HG03064 (cell line): ENCODE measurements around the gene MXRA7.
"Not testable (repeated sequence)": the region's sequence is repeated elsewhere in the genome, so short reads cannot be mapped to it uniquely, and the experiment has no call there.

ENCODE experiments used
- ATAC-seq: cut with Tn5 transposase; IDR thresholded peaks from one replicate; pipeline ENCODE4 v1.9.1; 2021; ENCODE audit warnings: low read depth; ENCODE audit not compliant: unreplicated experiment

The MXRA7 gene, protein sequence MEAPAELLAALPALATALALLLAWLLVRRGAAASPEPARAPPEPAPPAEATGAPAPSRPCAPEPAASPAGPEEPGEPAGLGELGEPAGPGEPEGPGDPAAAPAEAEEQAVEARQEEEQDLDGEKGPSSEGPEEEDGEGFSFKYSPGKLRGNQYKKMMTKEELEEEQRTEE

DNA sequence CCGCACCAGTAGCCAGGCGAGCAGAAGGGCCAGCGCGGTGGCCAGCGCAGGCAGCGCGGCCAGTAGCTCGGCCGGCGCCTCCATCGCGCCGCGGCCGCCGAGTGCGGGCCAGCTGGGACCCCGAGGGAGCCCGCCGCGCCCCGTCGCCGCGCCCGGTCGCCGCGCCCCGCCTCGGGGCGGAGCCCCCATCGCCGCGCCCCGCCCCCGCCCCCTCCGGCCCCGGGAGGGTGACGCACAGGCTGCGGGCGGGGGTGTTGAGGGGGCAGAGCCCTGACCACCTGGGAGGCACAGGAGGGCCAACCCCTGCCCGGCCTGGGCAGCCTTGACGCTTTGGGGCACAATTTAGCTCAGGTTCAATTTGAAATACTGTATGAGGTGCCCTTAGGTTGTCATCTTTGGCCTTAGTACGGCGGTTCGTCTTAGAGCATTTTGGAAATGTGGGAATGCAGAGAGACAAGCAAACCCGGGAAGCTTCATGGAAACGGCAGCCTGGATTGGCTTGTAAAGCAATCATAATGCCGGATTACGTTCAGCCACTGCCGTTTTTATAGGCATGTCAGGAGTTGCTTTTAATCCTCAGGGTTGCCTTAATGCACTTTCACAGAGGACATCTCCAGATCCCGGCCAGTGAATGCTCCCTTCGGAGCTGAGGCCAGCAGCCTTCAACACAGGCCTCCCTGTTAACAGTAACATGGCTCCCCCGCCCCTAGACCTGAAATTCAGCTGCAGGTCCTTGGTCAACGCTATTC lies at the start of gene MXRA7:
Gene MXRA7, minus strand, starts transcription at position 103 of the 749 bp plus-strand sequence. Its CDS starts 19 bp downstream, at position 84.
- no peak for ATAC-seq

DNA sequence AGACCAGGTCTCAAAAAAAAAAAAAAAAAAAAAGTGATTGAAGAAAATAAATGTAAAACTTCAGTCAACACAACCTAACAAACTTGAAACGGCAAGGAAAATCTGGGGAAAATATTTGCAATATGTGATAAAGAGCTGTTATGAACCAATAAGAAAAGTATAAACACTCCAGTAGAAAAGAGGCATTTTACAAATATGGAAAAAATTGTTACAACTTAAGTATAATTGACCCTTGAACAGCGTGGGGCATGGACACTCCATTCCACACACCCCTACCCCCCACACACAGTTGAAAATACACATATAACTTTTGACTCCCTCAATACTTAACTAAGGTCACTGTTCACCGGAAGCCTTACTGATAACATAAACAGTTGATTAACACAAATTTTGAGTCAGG lies 47.8 kb upstream of the MXRA7 start:
- no peak for ATAC-seq

DNA sequence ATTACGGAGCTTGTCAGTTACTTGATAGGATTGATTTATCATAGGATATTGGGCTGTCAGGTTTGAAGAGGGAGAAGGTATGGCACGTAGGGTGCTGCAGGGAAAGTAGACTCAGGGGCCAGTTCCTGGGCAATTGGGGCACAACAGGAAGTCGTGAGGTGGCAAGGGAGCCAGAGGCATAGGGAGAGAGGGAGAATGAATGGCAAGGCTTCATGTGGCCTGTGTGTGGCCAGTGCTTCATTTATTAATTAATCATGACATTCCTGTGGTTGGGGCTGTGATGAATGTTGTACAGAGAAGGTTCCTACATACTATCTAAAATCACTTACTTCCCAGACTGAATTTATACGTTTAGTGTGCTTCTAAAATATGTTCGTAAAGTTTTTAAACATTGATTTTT lies 46.5 kb upstream of the MXRA7 start:
- no peak for ATAC-seq

DNA sequence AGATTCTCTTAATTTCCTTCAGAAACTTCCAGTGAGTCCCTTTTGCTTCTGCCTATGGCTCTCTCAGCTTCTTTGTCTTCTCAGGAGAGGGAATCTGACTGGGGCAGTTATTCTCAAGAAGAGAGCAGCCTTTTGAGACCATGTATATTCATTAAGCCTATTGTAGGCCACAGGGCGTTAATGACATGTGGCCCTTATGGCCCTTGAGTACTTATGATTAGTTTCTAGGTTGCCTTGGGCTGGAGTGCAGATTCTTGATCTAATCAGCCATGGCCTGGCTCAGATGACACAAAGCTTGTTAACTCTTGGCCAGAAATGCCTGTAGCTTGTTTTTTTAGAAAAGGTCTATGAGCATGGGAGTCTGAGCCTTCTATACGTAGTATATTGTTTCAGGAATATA lies 44.5 kb upstream of the MXRA7 start:
- no peak for ATAC-seq

DNA sequence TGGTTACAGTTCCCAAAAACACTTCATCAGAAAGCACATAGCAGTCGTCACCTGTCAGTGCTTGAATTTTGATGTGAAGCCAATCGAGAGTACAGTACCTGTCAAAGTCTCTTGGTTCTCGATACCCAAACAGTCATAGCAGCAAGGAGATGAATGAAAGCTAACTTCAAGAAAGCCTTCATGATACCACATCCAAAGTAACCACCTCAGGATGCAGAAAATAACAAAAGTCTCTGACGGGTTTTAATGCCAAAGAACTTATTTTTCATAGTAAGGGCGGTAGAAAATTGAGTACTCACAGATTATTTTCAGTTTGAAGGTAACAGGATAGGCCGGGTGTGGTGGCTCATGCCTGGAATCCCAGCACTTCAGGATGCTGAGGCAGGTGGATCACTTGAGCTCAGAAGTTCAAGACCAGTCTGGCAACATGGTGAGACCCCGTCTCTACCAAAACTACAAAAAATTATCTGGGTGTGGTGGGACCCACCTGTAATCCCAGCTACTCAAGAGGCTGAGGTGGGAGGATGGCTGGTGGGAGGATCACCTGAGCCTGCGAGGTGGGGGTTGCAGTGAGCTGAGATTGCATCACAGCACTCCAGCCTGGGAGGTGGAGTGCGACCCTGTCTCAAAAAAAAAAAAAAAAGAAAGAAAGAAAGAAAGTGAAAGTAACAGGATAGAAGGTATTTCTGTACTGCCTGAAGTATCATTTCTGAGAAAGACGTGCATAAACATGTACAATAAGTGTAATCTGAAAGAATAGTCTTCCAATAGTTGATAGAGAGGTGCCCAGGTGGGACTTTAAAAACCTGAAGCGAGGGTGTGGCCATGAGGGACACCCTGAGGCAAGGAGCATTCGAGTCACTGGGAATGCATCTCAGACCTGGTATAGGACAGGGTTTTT lies 42.5 kb upstream of the MXRA7 start:
- ATAC-seq: no peak

DNA sequence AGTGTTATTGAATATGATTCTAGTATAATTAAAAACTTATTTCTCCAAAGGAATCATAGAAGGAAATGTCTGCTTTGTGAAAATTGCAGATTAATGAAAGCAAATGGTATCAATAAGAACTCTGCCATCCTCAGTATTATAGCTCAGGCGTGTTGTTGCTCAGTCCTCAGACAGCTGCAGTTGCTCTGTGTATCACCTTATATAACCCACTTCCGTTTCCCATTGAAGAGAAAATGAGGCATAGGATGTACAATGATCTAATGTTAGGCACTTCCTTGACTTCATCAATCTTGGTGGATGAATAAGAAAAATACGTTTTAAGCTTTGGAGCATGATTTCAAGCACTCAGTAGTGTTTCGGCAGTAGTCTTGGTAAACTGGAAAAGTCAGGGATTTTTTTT lies 41.2 kb upstream of the MXRA7 start:
- no peak for ATAC-seq

DNA sequence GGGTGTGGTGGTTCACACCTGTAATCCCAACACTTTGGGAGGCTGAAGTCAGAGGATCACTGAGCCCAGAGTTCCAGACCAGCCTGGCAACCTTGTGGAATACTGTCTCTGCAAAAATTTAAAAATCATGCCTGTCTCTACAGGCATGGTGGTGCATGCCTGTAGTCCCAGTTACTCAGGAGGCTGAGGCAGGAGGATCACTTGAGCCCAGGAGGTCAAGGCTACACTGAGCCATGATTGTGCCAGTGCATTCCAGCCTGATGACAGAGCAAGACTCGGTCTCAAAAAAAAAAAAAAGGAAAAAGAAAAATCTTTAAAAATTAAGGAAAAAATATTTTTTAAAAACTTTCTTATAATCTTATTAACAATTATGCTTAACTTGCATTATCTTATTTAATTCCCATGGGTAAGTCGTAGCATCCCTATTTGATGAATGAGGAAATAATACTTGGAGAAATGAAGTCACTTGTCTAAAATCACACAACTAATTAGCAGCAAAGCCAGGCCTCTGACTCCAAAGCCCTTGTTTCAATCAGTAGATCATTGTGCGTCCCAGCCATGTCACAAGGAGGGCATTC lies 40.7 kb upstream of the MXRA7 start:
- no peak for ATAC-seq

DNA sequence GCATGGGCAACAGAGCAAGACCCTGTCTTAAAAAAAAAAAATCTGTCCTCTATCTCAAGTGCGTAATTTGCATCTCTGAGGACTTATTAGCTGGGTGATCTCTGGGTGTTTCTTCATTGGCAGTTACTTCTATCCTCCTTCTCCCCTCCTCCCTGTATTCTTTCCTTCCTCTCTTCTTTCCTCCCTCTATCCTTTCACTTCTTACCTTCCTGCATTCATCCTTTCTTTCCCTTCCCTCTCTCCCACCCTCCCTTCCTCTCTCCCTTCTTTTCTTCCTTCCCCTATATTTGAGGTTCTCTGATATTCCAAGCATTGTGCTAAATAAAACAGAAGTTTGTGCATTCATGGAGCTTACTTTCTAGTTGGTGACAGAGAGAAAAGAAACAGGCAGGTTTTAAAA lies 37.9 kb upstream of the MXRA7 start:
- ATAC-seq: no peak

DNA sequence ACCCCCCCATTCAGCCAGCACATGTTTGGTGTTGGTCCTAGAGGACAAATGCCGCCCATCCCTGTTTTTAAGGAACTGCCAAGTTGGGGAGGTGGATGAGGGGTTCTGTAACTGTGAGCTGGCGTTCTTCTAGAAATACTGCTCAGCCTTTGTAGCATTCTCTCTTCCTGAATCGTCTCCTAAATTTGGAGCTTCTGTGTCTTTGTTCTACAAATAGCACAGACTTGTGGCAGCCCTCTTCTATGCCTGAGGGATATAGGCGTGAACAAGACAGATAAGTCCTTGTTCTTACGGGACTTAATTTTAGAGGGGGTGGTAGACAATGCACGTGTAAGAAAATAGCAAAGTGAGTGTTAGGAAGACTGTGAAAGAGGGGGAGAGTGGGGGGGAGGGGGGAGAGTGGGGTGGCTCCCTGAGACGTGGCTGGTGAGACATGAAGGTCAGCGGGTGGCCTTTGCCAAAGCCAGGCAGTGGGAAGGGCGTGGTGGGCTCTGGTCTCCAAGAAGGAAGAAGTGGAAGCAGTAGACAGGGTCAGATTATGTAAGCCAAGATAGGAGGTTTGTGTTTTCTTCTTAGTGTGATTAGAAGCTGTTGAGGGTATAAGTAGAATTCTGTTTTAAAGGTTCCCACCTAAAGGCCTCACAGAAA lies 37.1 kb upstream of the MXRA7 start:
- no peak for ATAC-seq

DNA sequence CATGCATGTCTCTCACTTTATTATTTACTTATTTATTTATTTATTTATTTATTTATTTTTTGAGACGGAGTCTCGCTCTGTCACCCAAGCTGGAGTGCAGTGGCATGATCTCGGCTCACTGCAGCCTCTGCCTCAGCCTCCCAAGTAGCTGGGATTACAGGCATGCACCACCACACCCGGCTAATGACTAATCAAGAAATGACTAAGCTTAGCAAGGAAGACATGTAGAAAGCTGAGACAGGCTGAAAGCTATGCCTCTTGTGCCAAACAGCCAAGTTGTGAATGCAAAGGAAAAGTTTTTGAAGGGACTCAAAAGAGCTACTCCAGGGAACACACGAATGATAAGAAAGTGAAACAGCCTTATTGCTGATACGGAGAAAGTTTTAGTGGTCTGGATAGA lies 35.0 kb upstream of the MXRA7 start:
- not testable (repeated sequence) for ATAC-seq

DNA sequence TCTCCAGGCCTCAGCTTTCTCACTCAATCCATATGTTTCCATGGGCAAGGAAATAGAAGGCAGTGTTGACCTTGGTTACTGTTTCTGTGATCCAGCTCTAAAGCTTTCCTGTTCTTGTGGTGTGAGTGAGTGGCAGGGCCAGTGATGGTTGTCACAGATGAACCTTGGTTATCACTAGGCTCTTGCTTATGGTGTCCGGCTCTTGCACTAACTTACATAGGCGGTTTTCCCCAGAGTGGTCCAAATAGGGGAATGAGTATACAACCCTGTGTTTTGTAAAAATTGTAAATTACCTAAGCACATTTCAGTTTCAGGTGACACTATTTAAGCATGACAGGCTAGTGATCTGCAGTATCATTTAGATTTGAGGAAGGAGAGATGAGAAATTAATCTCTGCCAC lies 34.0 kb upstream of the MXRA7 start:
- no peak for ATAC-seq

DNA sequence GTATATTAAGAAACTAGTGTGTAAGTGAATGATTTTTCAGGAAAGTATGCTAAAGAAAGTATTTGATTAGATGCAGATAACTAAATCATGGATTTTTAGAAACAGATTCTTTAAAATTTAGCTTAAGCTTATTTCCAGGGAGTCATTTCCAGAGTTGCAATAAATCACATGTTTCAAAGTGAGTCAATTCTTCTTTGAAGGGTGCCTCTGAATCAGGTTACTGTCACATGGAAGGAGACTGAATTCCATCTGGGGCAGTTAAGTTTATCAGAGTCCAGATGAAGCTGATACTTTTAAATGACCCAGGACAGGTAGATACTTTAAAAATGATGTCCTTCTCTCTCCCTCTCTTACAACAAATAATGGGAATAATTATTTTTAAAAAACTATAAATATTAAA lies 32.2 kb upstream of the MXRA7 start:
- ATAC-seq: no peak

DNA sequence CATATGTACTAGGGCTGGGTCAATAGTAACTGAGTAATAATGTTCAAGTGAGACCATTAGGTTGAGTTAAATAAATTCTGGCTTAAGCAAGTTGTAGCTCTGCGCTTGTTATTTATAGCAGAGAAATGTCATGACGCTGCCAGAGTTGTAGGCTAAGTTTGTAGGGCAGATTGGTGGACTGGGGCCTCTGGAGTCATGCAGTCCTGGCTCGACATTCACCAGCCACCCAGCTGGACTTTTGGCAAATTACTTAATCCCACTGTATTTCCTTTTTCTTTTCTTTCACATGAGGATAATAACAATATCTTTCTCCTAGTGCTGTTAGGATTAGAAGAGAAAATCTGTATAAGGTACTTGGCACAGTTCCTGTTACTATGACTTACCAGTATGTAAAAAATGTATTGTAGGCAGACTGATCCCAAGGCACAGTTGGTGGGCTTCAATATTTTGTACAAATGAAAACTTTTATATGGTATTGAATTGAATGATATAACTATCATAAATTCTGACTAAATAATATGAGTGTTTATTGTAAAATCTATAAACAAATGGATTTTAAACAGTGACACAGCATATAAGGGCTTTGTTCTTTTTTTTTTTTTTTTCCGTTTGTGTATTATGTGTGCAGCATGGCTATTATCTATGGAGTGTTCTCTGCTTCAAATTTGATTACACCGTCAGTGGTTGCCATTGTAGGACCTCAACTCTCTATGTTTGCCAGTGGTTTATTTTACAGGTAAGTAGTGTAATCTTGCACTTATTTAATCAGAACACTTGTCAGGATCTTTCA lies 29.8 kb upstream of the MXRA7 start:
- no peak for ATAC-seq

DNA sequence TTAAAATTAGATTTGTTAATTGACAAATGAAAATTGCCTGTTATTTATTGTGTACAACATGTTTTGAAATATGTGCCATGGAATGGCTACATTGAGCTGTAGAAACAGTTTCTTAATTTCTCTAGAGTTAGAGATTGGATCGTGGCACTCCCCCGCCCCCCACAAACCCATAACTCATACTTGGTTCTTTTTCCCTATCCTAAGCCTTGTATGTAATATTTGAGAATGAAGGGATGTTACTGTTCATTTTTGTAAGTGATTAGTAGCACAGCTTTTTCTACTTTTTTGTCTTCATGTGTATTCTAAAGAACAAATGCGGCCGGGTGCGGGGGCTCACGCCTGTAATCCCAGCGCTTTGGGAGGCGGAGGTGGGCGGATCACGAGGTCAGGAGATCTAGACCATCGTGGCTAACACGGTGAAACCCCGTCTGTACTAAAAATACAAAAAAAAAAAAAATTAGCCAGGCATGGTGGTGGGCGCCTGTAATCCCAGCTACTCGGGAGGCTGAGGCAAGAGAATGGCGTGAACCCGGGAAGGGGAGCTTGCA lies 28.9 kb upstream of the MXRA7 start:
- not testable (repeated sequence) for ATAC-seq

DNA sequence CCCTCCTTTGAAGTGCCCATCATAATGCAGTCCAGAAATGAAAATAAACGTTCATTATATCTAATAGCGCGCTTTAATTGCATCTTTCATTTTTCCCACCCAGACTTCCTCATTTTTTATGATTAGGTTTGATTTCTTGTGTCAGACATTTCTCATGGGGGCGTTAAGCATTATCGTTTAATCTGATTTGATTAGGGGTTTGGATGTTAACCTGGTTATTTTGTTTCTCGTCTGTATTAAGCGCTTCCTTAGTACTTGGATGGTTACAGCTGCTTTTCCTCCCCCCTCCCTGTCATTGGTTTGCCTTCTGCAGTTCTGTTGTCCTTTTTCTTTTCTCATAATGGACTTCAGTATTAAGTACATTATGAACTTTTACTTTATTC lies 27.7 kb upstream of the MXRA7 start:
- ATAC-seq: no peak

DNA sequence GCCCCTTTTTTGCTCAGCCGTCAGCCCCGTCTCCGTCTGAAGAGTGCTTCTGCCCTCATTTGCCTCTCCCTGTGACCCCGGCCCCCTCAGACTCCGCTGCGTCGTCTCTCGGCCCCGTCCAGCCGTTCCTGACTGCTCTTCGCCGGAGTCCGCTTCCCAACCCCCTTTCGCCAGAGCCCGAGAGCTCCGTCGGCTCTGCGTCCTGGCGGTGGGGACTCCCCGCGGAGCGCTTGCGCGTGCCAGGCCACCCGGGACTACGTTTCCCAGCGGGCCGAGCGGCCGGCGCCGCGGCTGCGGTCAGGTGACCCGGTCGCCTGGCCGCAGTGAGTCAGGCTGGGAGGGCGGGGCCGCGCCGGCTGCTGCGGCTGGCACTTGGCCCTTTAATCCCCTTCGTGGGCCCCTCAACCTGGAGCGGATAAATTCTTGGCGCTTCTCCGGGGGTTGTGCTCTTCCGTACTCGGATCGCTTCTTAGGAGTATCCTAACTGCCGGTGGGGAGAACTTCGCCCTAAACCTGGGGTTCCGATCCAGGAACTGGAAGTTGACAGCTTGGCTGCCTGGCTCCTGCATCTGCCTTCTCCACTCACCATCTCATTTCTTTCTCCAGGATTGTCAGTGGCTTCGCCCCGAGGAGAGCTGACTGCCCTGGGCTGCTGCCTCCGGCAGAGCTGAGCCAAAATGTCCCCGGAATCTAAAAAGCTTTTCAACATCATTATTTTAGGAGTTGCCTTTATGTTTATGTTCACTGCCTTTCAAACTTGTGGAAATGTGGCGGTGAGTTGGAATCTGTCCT lies 27.1 kb upstream of the MXRA7 start, which contains the start of gene MFSD11:
Gene MFSD11, plus strand, starts transcription at position 444 of the 792 bp plus-strand sequence. Its CDS starts 234 bp downstream, at position 678.
- ATAC-seq: peak; percentile 48

DNA sequence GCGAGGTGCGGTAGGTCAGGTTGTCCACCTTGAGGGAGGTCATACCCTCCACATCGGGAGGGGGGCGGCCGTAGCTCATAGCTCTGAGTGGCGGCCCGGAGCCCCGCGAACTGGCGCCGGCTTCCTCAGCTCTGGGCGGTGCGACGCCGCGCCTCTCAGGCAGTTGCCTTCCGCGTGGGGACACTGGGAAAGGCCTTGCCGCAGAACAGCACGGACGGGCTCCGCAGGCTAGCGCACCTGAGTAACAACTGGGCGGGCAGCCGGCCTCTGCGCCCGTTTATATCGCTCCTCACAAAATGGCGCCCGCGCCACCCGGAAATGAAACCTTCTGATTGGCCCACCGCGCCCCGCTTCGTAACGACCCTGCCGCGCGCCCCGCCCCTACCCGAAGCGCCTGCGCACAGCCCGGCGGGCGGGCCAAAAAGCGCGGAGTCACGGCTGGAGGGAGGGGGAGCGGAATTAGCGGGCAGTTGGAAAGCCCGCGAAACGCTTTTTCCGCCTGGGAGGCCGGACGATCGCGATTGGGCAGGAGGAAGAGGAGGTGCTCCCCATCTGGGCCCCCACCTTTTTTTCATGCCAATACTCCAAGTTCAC lies 26.4 kb upstream of the MXRA7 start, which contains the start of gene SRSF2:
Gene SRSF2, minus strand, starts transcription at position 250 of the 594 bp plus-strand sequence. Its CDS starts 171 bp downstream, at position 79.
- peak; percentile 47 for ATAC-seq
